Measurements from ENCODE around the gene C12orf42.

The C12orf42 gene

GRCh38 chr12:103495469-103496456 is at the start of gene C12orf42:
Gene C12orf42 (minus strand): TSS chr12:103495968. CDS start chr12:103478426, 17,542 bp downstream.
- peak; percentile 10 for DNase-seq

GRCh38 chr12:103542078-103542477 is 46.3 kb upstream of the C12orf42 start:
- no peak for DNase-seq

- no peak for DNase-seq
These were observed 44.6 kb upstream of the C12orf42 start for GRCh38 chr12:103540319-103540718.

GRCh38 chr12:103538397-103538796 is 42.6 kb upstream of the C12orf42 start:
- DNase-seq: no peak

GRCh38 chr12:103530307-103531066 is 34.7 kb upstream of the C12orf42 start:
- no peak for DNase-seq

- no peak for DNase-seq
These were observed 33.5 kb upstream of the C12orf42 start for GRCh38 chr12:103529306-103529705.

GRCh38 chr12:103524238-103524875 is 28.6 kb upstream of the C12orf42 start:
- no peak for DNase-seq

- no peak for DNase-seq
These were observed 28.0 kb upstream of the C12orf42 start for GRCh38 chr12:103523771-103524170.

GRCh38 chr12:103520686-103521215 is 25.0 kb upstream of the C12orf42 start:
- no peak for DNase-seq

GRCh38 chr12:103519632-103520031 is 23.9 kb upstream of the C12orf42 start:
- no peak for DNase-seq

GRCh38 chr12:103518899-103519298 is 23.1 kb upstream of the C12orf42 start:
- DNase-seq: no peak

GRCh38 chr12:103517161-103517560 is 21.4 kb upstream of the C12orf42 start:
- DNase-seq: no peak

- no peak for DNase-seq
These were observed 19.6 kb upstream of the C12orf42 start for GRCh38 chr12:103515341-103515740.

GRCh38 chr12:103513875-103514274 is 18.1 kb upstream of the C12orf42 start:
- no peak for DNase-seq

GRCh38 chr12:103505371-103506236 is 9.8 kb upstream of the C12orf42 start:
- no peak for DNase-seq

- no peak for DNase-seq
These were observed 8.8 kb upstream of the C12orf42 start for GRCh38 chr12:103504606-103505005.

- no peak for DNase-seq
These were observed 8.0 kb upstream of the C12orf42 start for GRCh38 chr12:103503546-103504480.

- DNase-seq: no peak
These were observed 5.7 kb upstream of the C12orf42 start for GRCh38 chr12:103501447-103501846.

- no peak for DNase-seq
These were observed 3.8 kb upstream of the C12orf42 start for GRCh38 chr12:103499571-103499970.

- no peak for DNase-seq
These were observed 3.2 kb upstream of the C12orf42 start for GRCh38 chr12:103498990-103499389.

All from NCI-H446 treated with DMSO at 0.1 percent for 48 hours (cell line).